Activated CD4-positive, CD25-positive, alpha-beta regulatory T cell treated with anti-CD3 and anti-CD28 coated beads, Interleukin-2, amount 50 U/mL, for 72 hours (primary cell): ENCODE measurements around the gene CEP72.
"Not testable (repeated sequence)": the region's sequence is repeated elsewhere in the genome, so short reads cannot be mapped to it uniquely, and the experiment has no call there.

Experiments
- DNase-seq: peaks from one replicate; pipeline ENCODE4 v3.0.0; 2021

CEP72 gene

DNA sequence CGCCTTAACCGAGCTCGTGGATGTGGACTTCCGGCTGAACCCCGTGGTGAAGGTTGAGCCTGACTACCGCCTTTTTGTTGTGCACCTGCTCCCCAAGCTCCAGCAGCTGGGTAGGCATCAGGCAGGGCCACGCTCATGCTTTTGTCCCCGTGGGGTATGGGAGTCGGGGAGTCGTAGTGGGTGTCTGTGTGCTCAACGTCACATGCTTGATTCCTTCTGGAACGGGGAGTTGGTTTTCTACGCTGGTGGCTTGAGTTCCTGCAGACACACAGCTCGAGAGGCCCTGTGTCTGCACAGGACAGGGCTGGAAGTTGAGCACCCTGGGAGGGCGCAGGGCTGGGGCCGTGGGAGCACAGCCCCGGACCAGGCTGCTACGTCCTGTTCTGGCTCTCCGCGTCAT, 8.0 kb downstream of the CEP72 start:
- DNase-seq, result no peak

DNA sequence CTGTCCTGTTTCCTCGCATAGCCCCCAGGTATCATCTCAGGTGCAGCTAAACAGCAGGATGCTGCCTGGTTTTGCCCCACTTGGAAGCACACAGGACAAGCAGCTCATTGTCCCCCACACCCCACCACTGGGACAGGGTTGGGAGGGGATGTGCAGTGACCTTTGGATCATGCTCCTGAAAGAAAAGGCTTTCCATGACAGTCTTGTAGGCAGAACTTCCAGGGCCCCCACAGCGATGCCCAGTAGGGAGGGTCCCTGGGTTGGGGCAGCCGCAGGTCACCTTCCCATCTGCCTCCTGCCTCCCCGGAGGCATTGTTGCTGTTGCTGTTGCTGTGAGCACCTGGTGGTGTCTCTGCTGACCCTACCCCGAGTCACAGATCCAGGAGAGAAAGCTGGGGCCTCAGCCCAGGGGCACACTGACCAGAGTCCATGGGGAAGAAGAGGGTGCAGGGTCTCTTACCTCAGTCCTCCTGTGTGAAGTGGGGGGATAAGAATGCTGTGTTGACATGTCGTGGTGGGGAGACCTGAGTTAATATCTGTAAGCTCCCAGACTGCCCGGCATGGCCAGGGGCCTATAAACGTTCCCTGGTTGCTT, 8.5 kb downstream of the CEP72 start:
- DNase-seq, result no peak

DNA sequence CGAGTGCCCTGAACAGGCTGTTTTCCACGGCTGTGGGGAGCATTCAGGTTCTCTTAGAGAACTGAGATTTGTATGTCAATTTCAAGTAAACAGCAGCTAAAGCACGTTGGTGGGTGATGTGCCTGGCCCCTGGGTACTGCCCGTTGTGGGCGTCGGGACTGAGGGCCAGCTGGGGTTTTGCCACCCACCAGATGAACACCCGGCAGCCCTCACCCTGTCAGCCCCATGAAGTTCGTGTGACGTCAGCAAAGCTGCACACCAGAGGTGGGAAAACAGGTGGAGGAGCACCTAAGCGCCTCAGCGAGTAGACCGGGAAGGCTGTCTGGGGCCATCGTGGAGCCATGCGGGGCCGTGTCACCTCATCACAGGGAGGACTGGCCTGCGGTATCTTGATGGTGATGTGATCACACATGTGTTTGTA, 9.2 kb downstream of the CEP72 start:
- no peak for DNase-seq

DNA sequence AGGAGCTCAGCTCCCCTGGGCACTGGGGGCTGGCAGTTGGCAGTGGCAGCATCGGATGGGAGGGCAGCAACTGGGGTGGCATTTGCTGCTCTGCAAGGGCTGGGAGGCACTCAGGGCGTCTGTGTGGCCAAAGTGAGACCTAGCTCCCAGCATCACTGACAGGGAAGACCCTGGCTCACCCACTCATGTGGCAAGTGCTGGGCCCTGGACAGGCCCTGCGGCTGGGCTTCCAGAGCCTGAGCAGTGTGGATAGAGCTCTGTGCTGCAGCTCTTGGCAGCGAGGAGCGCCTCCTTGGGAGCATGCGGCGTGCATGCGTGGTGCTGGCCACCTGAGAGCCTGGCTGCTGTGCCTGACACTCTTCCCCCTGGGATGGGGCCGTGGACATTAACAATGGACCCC, 10.2 kb downstream of the CEP72 start:
- DNase-seq, result no peak

DNA sequence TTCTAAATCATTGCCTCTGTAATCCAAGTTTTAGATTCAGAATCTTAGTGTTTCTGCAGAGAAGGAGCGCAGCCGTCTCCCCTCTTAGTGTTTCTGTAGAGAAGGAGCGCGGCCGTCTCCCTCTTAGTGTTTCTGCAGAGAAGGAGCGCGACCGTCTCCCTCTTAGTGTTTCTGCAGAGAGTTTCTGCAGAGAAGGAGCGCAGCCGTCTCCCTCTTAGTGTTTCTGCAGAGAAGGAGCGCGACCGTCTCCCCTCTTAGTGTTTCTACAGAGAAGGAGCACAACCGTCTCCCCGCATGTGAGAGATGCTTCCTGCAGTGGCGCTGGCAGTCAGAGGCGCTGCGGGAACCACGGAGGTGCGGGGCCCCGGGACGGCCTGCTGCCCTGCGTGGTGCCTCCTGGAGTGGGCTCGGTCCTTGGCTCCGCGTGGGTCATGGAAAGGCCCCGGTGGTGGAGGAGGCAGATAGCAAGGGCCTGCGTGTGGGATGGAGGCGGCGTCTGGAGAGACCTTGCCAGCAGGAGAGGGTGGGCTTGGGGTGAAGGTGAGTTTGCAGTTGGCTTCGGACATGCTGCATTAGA, 10.9 kb downstream of the CEP72 start:
- DNase-seq, result no peak

DNA sequence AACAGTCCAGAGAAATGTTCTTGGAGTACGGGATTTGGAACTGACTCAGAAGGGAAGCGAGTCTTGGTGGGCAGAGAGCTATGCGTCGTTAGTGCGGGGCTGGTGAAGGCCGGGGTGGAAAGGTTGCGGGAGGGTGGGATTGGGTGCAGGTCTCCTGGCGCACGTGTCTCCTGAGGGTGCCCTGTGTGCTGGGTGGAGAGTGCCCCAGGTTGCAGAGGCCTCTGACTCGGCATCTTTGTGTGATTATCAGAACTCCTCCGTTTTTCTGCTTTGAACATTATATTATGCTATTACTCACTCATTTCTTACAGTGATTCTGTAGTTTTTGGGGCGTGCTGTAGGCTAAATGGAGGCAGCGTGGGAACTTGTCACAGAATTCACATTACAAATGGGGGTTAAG, 11.4 kb downstream of the CEP72 start:
- no peak for DNase-seq

DNA sequence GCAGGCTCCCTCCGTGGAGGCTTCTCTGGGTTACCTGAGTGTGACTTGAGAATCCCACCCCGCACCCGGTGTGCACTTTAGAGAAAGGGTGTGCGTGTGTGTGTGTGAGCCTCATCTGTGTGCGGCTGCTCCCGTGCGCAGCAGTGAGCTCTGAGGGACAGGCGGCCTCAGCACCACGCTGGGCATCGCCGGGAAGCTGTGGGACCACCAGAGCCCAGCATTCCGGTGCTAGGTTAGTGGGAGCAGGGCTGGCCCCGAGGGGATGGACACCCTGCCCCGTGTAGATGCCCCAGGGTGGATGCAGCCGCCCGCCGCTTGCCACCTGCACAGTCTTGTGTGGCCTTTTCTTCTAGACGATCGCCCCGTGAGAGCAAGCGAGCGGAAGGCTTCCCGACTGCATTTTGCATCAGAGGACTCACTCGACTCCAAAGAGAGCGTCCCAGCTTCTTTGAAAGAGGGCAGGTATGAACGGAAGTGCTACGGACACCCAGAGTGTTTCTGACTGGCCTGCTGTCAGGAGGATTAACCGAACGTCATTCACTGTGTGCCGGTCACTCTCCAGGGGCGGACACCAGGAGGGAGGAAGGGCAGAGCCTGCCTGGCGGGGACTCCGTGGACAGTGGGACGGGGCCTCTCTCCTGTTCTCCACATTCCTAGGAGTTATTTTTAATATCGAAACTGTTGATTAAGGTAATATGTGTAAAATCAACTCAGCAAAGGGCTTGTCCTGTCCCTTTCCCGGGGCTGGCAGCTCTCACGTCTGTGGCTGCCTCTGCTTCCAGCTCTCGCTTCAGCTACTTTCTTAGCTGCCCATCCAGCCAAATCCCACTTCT, 12.2 kb downstream of the CEP72 start:
- DNase-seq, result no peak

DNA sequence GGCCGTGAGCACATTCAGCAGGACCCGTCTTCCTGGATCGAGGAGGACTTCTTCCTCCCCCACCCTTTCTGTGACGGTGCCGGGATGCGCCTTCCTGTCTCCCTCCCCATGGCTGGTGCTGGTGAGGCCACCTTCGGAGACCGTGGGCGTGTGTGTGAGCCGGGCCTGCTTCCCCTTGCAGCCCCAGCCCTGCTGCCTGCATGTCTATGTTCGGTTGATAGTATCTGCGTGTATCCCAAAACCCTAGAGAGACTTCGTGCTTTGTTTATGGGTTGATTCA, 12.8 kb downstream of the CEP72 start:
- DNase-seq, result no peak

DNA sequence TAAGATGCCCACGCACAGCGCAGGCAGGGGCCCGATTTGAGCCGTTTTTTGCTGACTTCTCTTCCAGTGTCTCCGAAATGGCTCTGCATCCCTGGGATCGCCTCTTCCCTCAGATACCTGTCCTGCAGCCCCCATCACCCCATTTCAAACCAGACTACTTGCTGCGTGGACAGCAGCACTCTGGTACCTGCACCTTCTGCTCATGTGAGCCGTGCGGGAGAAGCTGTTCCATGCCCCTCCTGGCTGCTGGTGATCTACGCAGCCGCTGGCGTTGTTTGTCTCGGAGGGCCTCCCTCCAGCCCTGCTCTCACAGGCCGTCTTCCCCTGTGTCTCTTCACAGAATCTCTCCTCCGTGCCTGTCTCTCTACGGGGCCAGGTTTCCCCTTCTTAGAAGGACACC, 13.4 kb downstream of the CEP72 start:
- DNase-seq, result no peak

DNA sequence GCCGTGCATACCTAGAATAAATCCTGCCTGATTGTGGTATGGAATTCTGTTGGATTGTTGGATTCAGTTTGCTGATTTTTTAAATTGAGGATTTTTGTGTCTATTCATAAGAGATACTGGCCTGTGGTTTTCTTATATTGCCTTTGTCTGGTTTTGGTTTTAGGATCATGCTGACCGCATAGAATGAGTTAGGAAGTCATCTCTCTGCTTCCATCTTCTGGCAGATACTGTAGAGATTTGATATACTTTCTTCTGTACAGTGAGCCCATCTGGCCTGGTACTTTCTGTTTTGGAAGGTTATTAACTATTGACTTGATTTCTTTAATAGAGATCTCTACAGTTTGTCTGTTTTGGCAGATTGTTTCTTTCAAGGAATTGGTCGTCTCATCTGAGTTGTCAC, 14.7 kb downstream of the CEP72 start:
- no peak for DNase-seq

DNA sequence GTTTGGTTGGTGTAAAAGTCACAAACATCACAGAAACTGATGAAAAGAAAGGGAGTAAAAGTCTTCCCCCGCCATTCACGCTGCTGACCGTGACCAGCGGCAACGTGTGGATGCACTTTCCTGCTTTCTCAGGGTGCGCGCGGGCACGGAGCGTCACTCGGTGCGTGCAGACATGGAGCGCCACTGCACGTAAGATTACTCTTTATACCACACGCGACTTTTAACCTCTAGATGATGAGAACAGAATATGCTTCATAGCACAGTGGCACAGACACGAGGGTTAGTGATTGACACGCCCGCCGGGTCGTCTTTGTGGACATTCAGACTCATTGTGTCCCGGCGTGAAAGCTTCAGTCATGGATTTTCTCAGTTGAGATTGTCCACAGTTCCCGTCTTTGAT, 15.7 kb downstream of the CEP72 start:
- DNase-seq, result no peak

DNA sequence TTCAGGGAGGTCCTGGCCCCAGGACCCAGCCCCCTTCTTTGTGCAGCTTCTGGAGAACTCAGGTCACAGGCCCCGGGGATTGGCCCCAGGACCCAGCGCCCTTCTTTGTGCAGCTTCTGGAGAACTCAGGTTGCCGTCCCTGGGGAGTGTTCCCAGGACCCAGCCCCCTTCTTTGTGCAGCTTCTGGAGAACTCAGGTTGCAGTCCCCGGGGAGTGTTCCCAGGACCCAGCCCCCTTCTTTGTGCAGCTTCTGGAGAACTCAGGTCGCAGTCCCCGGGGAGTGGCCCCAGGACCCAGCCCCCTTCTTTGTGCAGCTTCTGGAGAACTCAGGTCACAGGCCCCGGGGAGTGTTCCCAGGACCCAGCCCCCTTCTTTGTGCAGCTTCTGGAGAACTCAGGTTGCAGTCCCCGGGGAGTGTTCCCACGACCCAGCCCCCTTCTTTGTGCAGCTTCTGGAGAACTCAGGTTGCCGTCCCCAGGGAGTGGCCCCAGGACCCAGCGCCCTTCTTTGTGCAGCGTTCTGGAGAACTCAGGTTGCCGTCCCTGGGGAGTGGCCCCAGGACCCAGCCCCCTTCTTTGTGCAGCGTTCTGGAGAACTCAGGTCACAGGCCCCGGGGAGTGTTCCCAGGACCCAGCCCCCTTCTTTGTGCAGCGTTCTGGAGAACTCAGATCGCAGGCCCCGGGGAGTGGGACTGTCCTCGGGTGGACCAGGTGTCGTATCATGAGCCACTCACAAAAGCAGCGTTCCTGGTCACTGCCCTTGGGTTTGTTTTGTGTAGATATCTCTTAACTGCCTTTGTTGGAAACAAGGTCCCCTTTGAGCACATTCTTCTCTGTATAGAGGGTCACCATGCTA, 16.4 kb downstream of the CEP72 start:
- DNase-seq, result not testable (repeated sequence)

DNA sequence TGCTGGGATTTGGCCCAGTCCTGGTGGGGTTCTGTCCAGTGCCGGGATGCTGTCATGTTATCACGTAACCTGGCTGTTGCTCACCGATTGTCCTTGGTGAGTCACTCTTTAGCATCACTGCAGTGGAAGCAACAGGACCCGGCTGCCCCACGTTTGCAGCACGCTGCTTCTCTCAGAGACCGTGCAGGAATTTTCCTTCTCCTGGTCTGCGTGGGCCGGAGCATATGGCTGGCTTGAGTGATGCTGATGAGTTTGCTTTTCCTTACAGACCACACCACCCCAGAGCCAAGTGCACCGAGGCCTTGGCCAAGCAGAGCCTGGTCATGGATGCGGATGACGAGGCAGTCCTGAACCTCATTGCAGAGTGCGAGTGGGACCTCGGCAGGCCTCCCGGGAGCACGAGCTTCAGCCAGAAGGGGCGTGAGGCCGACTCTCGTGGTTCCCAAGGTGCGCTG, 21.4 kb downstream of the CEP72 start:
- no peak for DNase-seq

DNA sequence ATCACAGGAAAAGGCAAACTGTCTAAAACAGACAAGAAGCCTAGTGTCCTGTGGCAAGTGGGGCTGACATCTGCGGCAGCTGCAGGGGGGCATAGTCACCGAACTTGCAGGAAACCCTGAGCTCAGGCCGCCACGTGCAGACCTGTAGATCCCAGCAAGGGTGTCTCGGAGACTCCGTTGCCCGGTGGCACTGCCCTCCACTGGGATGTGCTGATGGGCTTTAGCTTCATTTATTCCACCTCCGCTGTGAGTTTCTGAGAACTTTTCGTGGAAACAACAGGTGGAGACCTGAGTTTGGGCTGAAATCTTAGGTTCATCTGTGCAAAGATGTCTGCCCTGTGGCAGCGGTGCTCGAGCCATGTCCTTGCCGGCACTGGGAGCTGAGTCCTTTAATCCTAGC, 22.1 kb downstream of the CEP72 start:
- no peak for DNase-seq

DNA sequence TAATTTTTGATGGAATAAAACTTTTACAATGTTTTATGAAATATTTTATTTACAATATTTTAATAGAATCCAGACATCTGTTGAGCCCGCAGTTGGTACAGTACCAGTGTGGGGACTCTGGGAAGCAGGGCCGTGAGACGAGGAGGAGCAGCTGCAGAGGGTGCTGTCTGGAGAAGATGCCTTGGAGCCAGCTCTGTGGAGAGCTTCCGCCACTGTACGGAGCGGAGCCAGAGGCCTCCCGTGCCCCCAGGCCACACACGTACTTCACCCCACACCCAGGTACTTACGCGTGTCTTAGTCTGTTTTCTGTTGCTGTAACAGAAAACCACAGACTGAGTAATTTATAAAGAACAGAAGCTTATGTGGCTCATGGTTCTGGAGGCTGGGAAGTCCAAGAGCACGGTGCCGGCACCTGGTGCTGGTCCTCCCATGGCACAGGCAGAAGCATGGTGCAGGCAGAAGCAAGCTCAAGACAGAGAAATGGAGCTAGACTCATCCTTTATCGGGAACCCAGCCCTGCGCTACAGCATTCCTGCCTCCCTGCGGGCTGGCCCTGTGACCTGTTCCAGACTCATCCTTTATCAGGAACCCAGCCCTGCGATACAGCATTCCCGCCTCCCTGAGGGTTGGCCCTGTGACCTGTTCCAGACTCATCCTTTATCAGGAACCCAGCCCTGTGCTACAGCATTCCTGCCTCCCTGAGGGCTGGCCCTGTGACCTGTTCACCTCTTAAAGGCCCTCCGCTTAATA, 23.3 kb downstream of the CEP72 start:
- DNase-seq, result no peak

DNA sequence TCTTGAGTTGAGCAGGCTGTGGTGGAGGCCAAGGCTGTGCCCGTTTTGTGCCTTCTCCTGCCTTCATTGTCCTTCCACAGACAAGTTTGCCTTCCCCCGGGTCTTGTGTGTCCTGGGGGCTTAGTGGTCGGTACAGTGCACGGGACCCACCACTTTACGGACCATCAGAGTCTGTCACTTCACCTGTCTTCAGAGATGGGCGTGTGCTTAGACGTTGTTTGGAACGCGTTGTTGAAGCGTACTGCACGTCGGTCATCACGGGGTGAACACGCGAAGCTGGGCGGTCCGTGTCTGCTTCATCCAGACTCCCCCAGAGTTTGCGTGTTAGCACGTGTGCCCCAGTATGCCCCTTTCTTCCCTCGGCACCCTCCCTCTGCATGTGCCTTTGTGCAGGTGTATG, 24.8 kb downstream of the CEP72 start:
- no peak for DNase-seq

DNA sequence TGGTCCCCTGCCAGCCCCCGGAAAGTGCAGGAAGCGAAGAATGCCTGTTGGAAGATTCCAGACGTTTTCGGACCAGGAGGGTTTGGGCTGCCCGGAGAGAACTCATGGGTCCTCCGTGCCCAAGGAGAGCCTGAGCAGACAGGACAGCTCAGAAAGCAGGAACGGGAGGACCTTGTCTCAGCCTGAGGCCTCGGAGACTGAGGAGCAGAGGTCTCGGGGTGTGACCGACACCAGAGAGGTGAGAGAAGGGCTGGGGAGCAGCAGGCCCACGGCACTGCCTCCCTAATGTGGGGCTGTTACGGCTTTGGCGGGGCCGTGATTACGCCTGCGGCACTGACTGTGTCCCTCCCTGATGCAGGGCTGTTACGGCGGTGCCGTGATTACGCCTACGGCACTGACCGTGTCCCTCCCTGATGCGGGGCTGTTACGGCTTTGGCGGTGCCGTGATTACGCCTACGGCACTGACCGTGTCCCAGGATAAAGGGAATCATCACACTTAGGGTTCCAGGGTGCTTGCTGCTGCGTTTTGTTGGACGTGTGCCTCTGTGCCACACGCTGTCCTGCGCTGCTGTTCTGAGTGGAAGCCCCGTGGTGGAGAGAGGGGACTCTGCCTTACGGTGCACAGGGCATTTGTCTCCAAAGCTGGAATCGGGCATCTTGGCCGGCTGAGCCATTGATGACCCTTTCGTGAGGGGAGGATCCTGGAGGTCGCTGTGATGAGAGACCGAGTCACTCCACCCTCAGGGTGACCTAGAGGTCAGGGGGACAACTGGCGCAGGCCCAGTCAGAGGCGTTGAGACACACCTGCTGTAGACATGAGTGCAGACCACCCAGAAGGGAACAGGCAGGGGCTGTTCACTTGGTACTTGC, 25.7 kb downstream of the CEP72 start:
- DNase-seq, result no peak

DNA sequence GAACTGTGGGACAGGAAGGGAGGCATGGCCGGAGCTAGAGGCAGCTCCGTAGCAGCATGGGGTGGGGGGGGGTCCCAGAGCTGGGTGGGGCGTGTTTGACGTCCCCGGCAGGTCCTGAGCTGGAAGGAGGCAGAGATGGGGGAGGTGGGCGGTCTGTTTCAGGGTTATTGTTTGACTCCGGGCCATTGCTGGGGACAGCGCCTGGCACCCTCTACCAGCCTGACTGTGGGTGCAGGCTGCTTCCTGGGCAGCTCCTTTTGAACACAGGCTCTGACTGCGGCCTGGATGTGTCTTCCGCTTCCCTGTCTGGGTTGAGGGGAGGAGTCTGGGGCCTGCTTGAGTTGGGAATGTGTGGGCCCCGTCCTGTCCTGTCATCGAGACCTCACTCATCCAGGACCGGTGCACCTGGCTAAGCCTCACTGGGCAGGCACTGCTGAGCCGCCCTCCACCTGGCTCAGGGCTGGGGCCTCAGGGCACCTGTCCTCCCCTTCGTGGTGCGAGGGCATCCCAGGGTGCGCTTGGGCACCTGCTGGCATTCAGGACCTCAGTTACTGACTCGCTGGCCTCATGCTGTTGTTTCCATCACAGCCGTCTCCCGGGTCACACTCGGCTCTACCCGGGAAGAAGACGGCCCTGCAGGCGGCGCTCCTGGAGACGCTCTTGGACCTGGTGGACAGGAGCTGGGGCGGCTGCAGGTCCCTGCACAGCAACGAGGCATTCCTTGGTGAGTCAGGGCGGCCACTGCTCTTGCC, 26.5 kb downstream of the CEP72 start:
- DNase-seq, result no peak

DNA sequence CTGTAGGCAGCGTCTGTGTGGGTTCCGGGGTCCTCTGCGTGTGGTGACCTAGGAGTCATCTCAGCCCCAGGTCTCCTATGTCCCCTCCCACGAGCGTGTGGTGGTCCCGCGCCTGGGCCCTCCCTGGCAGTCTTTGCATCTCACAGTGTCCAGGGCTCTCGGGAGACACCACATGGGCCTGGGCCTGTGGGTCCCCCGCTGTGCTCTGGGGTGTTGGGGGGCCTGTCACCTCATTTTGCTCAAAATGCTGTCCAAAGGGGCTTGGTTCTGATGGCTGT, 27.1 kb downstream of the CEP72 start:
- DNase-seq, result no peak

DNA sequence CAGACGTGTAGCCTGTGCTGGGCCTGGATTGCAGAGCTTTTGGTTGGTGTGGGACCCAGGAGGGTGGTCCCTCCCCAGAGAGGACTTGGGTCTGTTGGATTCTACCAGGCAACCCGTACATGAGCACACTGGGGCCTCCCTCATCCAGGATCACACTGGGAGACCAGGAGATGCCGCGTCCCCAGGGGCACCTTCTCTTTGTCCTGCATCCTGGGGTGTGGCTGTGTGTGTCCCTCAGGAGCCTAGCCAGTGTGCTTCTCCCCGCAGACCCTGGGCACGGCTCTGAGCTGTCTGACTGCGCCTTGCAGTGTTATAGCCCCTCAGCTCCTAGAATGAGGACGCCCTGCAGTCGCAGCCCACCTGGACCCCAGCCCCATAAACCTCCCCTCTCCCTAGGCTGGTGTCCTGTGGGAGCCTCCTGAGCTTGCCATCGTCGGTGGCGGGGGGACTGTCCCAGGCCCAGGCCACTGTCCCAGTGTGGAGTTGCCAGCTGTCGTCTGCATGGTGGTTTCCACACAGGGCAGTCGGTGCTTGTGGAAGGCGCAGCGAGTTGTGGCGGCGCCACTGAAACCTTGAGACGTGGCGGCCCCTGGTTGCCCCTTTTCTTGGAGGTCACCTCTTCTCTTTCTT, 27.6 kb downstream of the CEP72 start:
- no peak for DNase-seq
